ENCODE measurements around the gene EIF1.

DNA sequence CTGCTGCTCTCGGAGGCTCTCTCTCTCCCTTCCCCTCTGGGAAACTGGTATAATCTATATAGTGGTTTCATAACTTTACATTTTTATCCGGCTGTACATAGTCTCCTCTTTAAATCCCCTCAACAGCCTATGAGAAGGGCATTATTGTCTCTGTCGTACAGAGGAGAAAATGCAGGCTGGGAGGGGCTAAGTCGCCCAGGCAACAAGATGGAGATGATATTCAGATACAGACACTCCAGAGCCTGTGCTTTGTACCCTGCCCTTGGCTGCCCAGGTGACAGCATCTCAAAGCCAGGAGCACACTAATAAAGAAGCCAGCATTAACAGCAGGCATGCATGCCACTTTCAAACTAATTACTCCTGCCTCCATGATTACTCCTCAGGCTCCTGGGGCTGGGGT lies 4.7 kb upstream of the EIF1 start:
- TF ChIP-seq POLR2AphosphoS5 (IDR thresholded peaks at IDR 0.05; ENCODE audit: low read depth) (no peak), CTCF (conservative IDR thresholded peaks at IDR 0.05; ENCODE audit: low read depth in 2 of 2) (no peak), CREB1 (CRISPR knock-in tag; IDR thresholded peaks at IDR 0.05; ENCODE audit: low read depth) (no peak), EZH2phosphoT487 (IDR thresholded peaks at IDR 0.05; ENCODE audit: unreplicated experiment) (no peak), EZH2 (IDR thresholded peaks at IDR 0.05; ENCODE audit: low read depth, unreplicated experiment) (no peak), NANOG (IDR thresholded peaks at IDR 0.05; ENCODE audit: borderline replicate concordance) (no peak)
- TF ChIP-seq, protein P1, sequence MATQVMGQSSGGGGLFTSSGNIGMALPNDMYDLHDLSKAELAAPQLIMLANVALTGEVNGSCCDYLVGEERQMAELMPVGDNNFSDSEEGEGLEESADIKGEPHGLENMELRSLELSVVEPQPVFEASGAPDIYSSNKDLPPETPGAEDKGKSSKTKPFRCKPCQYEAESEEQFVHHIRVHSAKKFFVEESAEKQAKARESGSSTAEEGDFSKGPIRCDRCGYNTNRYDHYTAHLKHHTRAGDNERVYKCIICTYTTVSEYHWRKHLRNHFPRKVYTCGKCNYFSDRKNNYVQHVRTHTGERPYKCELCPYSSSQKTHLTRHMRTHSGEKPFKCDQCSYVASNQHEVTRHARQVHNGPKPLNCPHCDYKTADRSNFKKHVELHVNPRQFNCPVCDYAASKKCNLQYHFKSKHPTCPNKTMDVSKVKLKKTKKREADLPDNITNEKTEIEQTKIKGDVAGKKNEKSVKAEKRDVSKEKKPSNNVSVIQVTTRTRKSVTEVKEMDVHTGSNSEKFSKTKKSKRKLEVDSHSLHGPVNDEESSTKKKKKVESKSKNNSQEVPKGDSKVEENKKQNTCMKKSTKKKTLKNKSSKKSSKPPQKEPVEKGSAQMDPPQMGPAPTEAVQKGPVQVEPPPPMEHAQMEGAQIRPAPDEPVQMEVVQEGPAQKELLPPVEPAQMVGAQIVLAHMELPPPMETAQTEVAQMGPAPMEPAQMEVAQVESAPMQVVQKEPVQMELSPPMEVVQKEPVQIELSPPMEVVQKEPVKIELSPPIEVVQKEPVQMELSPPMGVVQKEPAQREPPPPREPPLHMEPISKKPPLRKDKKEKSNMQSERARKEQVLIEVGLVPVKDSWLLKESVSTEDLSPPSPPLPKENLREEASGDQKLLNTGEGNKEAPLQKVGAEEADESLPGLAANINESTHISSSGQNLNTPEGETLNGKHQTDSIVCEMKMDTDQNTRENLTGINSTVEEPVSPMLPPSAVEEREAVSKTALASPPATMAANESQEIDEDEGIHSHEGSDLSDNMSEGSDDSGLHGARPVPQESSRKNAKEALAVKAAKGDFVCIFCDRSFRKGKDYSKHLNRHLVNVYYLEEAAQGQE (IDR thresholded peaks at IDR 0.05; ENCODE audit: unreplicated experiment): no peak

Data from GM23338 (cell line).